Measurements from ENCODE around the gene GPR78.

Gene GPR78

DNA sequence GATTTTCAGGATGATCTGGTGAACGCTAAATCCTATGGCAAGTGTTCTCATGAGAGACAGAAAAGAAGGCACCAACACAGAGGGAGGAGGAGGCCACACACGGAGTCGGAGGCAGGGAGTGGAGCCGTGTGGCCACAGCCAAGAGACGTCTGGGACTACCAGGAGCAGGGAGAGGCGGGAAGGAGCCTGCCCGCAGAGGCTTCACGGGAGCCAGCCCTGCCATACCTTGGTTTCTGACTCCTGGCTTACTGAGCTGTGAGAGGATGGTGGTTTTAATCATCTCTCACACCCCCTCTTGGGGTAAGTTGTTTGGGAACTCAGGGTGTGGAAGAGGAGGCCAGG, 33.5 kb upstream of the GPR78 start:
- 86 to 89% methylated on average over 8 of the region's 8 CpGs for WGBS, 2 experiments
- H3K9me3 ChIP-seq (ENCODE audit: control insufficient read depth, low read length) = no peaks in the 10 kb centered on the region
- H3K27me3 ChIP-seq (ENCODE audit: control insufficient read depth, insufficient read depth, low read length, poor library complexity, severe bottlenecking) = peaks cover 6% of the 10 kb centered on the region
- no peak overlapping the region for H3K27ac ChIP-seq (ENCODE audit: insufficient read depth, low read depth, low read length, poor library complexity, severe bottlenecking)
- no peak overlapping the region for H3K4me3 ChIP-seq (ENCODE audit: insufficient read depth, low read depth, low read length)
- H3K4me1 ChIP-seq (ENCODE audit: control insufficient read depth, insufficient read depth, low read length) = no peaks in the 10 kb centered on the region
- no peaks in the 10 kb centered on the region for H3K36me3 ChIP-seq (ENCODE audit: control insufficient read depth, insufficient read depth, low read length)

DNA sequence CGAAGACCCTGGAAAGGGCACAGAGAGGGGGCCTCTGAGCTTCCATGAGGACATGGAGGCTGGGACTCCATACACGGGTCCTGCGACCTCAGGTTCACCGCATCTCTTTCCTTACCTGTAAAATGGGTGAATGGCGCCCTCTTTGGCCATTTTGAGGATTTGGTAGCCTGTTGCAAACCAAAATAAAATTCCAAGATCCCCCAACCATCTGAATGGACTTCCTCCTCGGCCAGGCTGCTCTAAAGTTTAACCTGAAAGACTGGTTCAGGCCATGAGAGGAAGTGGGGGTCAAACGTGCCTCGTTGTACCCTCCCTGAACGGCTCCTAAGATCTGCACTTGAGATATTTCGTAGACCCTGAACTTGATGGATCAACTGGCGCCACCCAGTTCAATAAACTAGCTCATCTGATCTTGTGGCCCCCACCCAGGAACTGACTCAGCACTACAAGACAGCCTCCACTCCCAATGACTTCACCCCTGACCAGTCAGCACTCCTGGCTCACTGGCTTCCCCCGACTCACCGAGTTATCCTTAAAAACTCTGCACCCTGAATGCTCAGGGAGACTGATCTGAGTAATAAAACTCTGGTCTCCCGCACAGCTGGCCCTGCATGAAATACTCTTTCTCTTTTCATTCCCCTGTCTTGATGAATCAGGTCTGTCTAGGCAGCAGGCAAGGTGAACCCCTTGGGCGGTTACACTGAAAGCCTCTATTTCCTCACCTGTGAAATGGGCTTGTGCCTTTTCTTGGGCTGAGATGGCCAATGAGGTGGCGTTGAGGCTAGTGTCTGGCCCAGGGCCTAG, 32.9 kb upstream of the GPR78 start:
- Histone ChIP-seq H3K27me3 (ENCODE audit: control insufficient read depth, insufficient read depth, low read length, poor library complexity, severe bottlenecking) (peaks cover 6% of the 10 kb centered on the region), H3K4me1 (ENCODE audit: control insufficient read depth, insufficient read depth, low read length) (no peaks in the 10 kb centered on the region), H3K4me3 (ENCODE audit: insufficient read depth, low read depth, low read length) (no peak overlapping the region), H3K27ac (ENCODE audit: insufficient read depth, low read depth, low read length, poor library complexity, severe bottlenecking) (no peak overlapping the region), H3K9me3 (ENCODE audit: control insufficient read depth, low read length) (no peaks in the 10 kb centered on the region), H3K36me3 (ENCODE audit: control insufficient read depth, insufficient read depth, low read length) (no peaks in the 10 kb centered on the region)
- 63 to 66% methylated on average over 16 of the region's 16 CpGs for WGBS, 2 experiments

DNA sequence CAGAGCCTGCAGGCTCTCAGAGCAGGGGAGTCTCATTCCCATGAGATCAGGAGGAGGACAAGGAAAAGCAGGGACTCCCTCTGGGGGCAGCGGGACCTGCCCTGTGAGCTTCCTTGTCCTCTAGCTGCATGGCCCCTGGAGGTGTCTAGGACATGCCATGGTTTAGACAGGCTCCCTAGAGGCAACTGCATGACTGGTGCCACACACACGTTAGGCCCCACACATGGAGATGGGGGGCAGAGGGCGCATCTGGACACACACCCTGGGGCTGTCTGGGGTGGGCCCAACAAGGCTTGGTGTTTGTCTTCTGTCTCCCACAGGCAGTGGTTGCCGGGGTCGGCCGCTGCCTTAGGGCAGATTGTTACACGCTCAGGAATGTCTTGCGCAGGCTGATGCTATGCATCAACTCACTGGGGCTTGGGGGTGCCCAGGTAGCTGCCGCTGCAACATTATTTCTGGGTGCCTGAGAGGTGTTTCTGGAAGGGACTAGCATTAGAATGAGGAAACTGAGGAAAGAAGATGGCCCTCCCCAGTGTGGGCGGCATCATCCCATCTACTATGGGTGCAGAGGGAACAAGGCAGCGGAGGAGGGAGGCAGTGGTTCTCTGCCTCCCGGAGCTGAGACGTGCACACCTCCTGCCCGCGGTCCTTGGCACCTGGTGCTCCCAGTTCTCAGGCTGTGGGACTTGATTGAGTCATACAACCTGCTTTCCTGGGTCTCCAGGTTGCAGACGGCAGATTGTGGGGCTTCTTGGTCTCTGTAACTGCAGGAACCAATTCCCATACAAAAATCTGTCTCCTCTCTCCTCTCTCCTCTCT, 32.1 kb upstream of the GPR78 start:
- Histone ChIP-seq H3K9me3 (ENCODE audit: control insufficient read depth, low read length) (no peaks in the 10 kb centered on the region), H3K36me3 (ENCODE audit: control insufficient read depth, insufficient read depth, low read length) (no peaks in the 10 kb centered on the region), H3K27ac (ENCODE audit: insufficient read depth, low read depth, low read length, poor library complexity, severe bottlenecking) (no peak overlapping the region), H3K4me3 (ENCODE audit: insufficient read depth, low read depth, low read length) (no peak overlapping the region), H3K27me3 (ENCODE audit: control insufficient read depth, insufficient read depth, low read length, poor library complexity, severe bottlenecking) (peaks cover 6% of the 10 kb centered on the region), H3K4me1 (ENCODE audit: control insufficient read depth, insufficient read depth, low read length) (no peaks in the 10 kb centered on the region)
- WGBS, 2 experiments = 92 to 93% methylated on average over 16 of the region's 16 CpGs

DNA sequence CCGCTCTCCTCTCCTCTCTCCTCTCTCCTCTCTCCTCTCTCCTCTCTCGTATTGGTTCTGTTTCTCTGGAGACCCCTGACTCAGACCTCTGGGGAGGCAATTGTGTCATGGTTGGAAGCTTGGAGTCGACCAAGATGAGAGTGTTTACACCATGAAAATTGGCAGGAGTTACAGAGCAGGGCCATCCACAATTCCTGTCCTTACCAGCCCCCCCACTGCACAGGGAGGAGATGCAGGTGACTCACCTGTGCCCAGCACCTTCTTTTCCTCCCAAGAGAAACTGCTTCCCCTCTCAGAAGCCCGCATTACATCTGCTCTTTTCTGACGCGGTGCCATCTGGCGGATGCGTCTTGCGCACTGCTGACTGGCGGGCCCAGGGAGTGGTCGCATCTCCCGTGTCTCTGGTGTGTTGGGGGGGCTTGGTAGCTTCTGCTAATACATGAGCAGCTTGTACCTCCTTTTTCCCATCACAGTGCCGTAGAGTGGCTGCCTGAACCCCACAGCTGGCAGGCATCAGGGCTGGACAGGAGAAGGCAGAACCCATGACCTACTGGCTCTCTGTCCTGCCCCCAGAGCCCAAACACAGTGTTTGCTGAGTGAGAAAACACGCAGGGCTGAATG, 31.4 kb upstream of the GPR78 start:
- WGBS, 2 experiments = 90 to 91% methylated on average over 12 to 13 of the region's 14 CpGs
- no peaks in the 10 kb centered on the region for H3K9me3 ChIP-seq (ENCODE audit: control insufficient read depth, low read length)
- no peak overlapping the region for H3K27ac ChIP-seq (ENCODE audit: insufficient read depth, low read depth, low read length, poor library complexity, severe bottlenecking)
- no peaks in the 10 kb centered on the region for H3K36me3 ChIP-seq (ENCODE audit: control insufficient read depth, insufficient read depth, low read length)
- no peak overlapping the region for H3K4me3 ChIP-seq (ENCODE audit: insufficient read depth, low read depth, low read length)
- peaks cover 6% of the 10 kb centered on the region for H3K27me3 ChIP-seq (ENCODE audit: control insufficient read depth, insufficient read depth, low read length, poor library complexity, severe bottlenecking)
- H3K4me1 ChIP-seq (ENCODE audit: control insufficient read depth, insufficient read depth, low read length) = no peaks in the 10 kb centered on the region

DNA sequence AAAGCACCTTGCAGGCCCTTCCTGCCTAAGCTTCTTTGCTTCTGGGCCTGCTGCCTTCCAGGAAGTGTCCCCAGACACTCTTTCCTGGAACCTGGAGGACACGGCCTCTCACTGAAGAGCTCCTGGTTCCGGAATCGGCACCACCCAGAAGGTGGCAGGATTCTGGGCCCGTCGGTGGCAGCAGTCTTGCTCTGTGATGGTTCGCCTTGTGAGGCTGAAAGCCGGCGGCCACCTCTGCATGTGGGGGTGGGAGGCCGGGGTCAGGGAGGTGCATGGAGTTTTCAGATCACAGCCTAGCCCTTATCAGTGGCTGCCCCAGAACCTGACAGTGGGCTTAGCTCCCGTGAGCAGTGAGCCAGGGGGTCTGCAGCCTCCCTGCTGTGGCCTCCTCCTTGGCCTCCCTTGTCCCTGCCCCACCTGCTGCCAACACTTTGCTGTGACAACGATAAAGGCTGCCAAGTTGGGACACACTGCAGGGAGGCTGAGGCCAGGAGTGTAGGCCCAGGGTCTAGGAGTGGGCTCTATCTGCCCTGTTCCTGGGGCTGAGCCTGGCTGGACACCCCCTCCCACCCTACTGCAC, 30.8 kb upstream of the GPR78 start:
- 85 to 86% methylated on average over 11 of the region's 11 CpGs for WGBS, 2 experiments
- H3K4me1 ChIP-seq (ENCODE audit: control insufficient read depth, insufficient read depth, low read length) = peaks cover 3% of the 10 kb centered on the region
- no peak overlapping the region for H3K4me3 ChIP-seq (ENCODE audit: insufficient read depth, low read depth, low read length)
- H3K27ac ChIP-seq (ENCODE audit: insufficient read depth, low read depth, low read length, poor library complexity, severe bottlenecking) = no peak overlapping the region
- H3K27me3 ChIP-seq (ENCODE audit: control insufficient read depth, insufficient read depth, low read length, poor library complexity, severe bottlenecking) = peaks cover 6% of the 10 kb centered on the region
- H3K9me3 ChIP-seq (ENCODE audit: control insufficient read depth, low read length) = no peaks in the 10 kb centered on the region
- H3K36me3 ChIP-seq (ENCODE audit: control insufficient read depth, insufficient read depth, low read length) = no peaks in the 10 kb centered on the region

DNA sequence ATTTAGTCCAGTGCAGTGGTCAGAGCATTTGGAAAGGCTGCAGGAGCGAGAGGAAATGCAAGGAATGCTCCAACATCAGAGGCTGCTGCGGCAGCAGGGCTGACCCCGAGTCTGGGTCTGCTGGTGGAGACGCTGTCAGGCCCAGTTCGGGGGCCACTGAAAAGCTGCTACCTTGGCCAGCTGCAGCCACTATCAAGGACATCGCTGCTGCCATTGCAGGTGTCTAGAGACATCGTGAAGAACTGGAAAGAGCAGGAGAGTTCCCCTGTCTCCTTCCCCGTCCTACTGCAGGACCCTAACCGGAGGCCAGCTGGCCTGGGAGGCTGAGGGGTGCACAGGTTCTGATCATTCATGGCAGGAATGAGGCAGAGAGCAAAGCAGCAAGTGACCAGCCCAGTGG, 29.5 kb upstream of the GPR78 start:
- no peak overlapping the region for H3K27ac ChIP-seq (ENCODE audit: insufficient read depth, low read depth, low read length, poor library complexity, severe bottlenecking)
- H3K4me3 ChIP-seq (ENCODE audit: insufficient read depth, low read depth, low read length) = no peak overlapping the region

DNA sequence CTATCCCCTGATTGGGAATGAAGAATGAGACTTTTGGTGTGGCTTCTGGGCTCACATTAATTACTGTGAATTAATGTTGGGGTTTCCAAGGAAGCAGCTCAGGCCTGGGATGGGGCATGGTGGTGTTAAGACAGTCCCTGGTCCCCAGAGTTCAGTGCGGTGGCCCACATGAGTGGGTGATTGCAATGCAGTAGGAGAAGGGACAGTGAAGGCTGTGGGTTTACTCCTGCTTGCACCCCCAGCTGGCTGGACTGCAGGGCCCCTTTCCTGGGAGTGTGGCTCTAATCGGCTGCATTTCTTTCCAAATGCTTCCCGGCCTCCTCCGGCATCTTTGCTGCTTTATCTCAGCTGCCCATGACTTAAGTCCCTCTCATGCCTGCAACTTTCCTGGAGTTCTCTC, 28.2 kb upstream of the GPR78 start:
- 91 to 95% methylated on average over 4 of the region's 4 CpGs for WGBS, 2 experiments
- H3K9me3 ChIP-seq (ENCODE audit: control insufficient read depth, low read length) = no peaks in the 10 kb centered on the region
- no peak overlapping the region for H3K27ac ChIP-seq (ENCODE audit: insufficient read depth, low read depth, low read length, poor library complexity, severe bottlenecking)

More for the DNA sequence above, 29.5 kb upstream of the GPR78 start:
- H3K4me1 ChIP-seq (ENCODE audit: control insufficient read depth, insufficient read depth, low read length) = peaks cover 8% of the 10 kb centered on the region
- H3K36me3 ChIP-seq (ENCODE audit: control insufficient read depth, insufficient read depth, low read length) = no peaks in the 10 kb centered on the region
- WGBS, 2 experiments = 91 to 93% methylated on average over 9 of the region's 9 CpGs
- peaks cover 5% of the 10 kb centered on the region for H3K27me3 ChIP-seq (ENCODE audit: control insufficient read depth, insufficient read depth, low read length, poor library complexity, severe bottlenecking)
- H3K9me3 ChIP-seq (ENCODE audit: control insufficient read depth, low read length) = no peaks in the 10 kb centered on the region

DNA sequence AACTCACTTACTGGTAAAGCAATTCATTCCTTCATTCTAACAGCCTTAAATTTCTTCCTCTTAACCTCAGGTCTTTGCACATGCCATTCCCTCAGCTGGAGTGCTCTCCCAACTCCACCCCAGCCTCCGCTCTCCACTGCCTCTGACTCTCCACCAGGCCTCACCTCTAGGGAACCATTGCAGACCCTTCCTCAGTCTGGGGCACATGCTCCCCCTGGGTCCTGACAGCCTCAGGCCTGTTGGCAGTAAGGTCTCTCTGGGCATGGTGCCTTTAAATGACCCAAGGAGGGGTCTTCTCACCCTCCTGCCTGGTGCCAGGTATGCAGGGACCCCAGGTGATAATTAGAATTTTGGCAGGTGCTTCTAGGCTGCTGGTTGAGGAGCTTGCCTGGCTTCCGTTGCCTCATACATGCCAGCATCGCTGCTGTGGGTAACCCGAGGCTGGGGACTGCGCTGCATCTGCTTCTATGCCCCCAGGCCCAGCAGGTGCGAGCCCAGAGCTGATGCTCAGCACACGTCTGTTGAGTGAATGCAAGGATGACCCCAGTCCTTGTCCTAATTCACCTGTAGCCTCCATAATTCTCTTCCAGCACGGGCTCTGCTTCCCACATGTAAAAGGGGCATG, 27.5 kb upstream of the GPR78 start:
- Histone ChIP-seq H3K4me3 (ENCODE audit: insufficient read depth, low read depth, low read length) (no peak overlapping the region), H3K4me1 (ENCODE audit: control insufficient read depth, insufficient read depth, low read length) (peaks cover 8% of the 10 kb centered on the region), H3K36me3 (ENCODE audit: control insufficient read depth, insufficient read depth, low read length) (no peaks in the 10 kb centered on the region), H3K9me3 (ENCODE audit: control insufficient read depth, low read length) (no peaks in the 10 kb centered on the region), H3K27ac (ENCODE audit: insufficient read depth, low read depth, low read length, poor library complexity, severe bottlenecking) (no peak overlapping the region), H3K27me3 (ENCODE audit: control insufficient read depth, insufficient read depth, low read length, poor library complexity, severe bottlenecking) (no peaks in the 10 kb centered on the region)
- 80 to 82% methylated on average over 8 of the region's 8 CpGs for WGBS, 2 experiments

More for the DNA sequence above, 28.2 kb upstream of the GPR78 start:
- H3K4me3 ChIP-seq (ENCODE audit: insufficient read depth, low read depth, low read length) = no peak overlapping the region
- H3K36me3 ChIP-seq (ENCODE audit: control insufficient read depth, insufficient read depth, low read length) = no peaks in the 10 kb centered on the region
- H3K27me3 ChIP-seq (ENCODE audit: control insufficient read depth, insufficient read depth, low read length, poor library complexity, severe bottlenecking) = no peaks in the 10 kb centered on the region
- peaks cover 8% of the 10 kb centered on the region for H3K4me1 ChIP-seq (ENCODE audit: control insufficient read depth, insufficient read depth, low read length)

DNA sequence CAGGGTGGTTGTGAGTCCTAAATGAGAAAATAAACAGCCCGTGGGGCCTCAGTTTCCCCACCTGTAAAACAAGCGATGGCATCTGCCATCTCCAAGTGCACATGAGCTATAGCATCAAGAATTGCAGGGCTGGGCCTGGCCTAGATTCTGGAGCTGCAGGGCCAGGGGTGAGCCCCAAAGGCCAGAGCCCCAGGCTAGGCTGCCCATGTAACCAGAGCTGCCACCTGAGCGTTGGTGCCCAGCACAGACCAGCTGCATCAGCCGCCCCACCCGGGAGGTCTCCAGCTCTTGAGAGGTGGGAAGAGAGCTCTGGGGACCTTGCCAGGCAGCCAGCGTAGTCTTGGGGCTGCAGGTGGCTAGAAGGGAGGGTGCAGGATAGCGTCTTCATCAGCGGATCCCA, 27.0 kb upstream of the GPR78 start:
- Histone ChIP-seq H3K36me3 (ENCODE audit: control insufficient read depth, insufficient read depth, low read length) (no peaks in the 10 kb centered on the region), H3K4me1 (ENCODE audit: control insufficient read depth, insufficient read depth, low read length) (peaks cover 8% of the 10 kb centered on the region), H3K27ac (ENCODE audit: insufficient read depth, low read depth, low read length, poor library complexity, severe bottlenecking) (no peak overlapping the region), H3K9me3 (ENCODE audit: control insufficient read depth, low read length) (no peaks in the 10 kb centered on the region), H3K4me3 (ENCODE audit: insufficient read depth, low read depth, low read length) (no peak overlapping the region), H3K27me3 (ENCODE audit: control insufficient read depth, insufficient read depth, low read length, poor library complexity, severe bottlenecking) (no peaks in the 10 kb centered on the region)
- WGBS, 2 experiments = 96 to 97% methylated on average over 8 of the region's 8 CpGs
